ENCODE data around the gene DNAJC1. TPM values are rescaled to one million over a fixed set of nuclear protein-coding genes. Genes with fewer than 3 reads are reported as not detected.

The DNAJC1 gene
- total and polyA plus RNA-seq, 10 of the 15 experiments (the other 5 are each of a cell fraction or from before 2014, with no cell fraction given) = 2.5 to 39.3 (median 20.4) TPM

GRCh38 chr10:21732067-21732772 is 271.3 kb downstream of the DNAJC1 start:
- Histone ChIP-seq H3K27me3 (replicated peaks in 1 of 2; ENCODE audit: control insufficient read depth in 2 of 2, insufficient read depth in 2 of 2, low read length in 1 of 2) (no peaks in the 10 kb centered on the region), H3K4me3 (no peak overlapping the region), H3K36me3 (ENCODE audit: control insufficient read depth in 2 of 2, insufficient read depth in 2 of 2, low read length in 1 of 2) (peaks cover 7 to 8% of the 10 kb centered on the region in 2 experiments), H3K9me3 (replicated peaks; ENCODE audit: control insufficient read depth, insufficient read depth, low read length) (no peaks in the 10 kb centered on the region), H3K9ac (ENCODE audit: control insufficient read depth, insufficient read depth, low read length) (no peak overlapping the region), H3K4me1 (ENCODE audit: control insufficient read depth, insufficient read depth, low read length) (no peaks in the 10 kb centered on the region), H3K4me2 (ENCODE audit: control insufficient read depth, insufficient read depth) (no peak overlapping the region), H3K27ac (ENCODE audit: control insufficient read depth, insufficient read depth) (no peak overlapping the region), H2AFZ (ENCODE audit: control insufficient read depth, low read depth, low read length) (no peak overlapping the region), H4K20me1 (ENCODE audit: control insufficient read depth, insufficient read depth) (no peaks in the 10 kb centered on the region), H3K79me2 (ENCODE audit: control insufficient read depth, insufficient read depth, low read length) (no peaks in the 10 kb centered on the region)
- 91% methylated on average over 10 of the region's 10 CpGs for WGBS (ENCODE audit: insufficient coverage, insufficient replicate concordance, low lambda C conversion rate, missing lambda C conversion rate)
- RAD21 ChIA-PET (ENCODE audit: unreplicated experiment) = interaction anchor here (0.5 to 2.0 kb wide), 6 partner anchors 67 to 292 kb away, joined by 3 to 22 read pairs (median 6); no protein-coding TSS in a partner anchor
- CTCF ChIA-PET = interaction anchor here (0.6 to 6.9 kb wide), 22 partner anchors 8 to 657 kb away, joined by 3 to 66 read pairs (median 4); partner anchors contain the start of gene SKIDA1
- intact Hi-C loops (cut with micrococcal nuclease; ENCODE audit: unreplicated experiment) (loop anchor here (2.0 to 10.0 kb wide), 3 partner anchors 237 to 657 kb away; no protein-coding TSS in a partner anchor), in situ Hi-C loops (cut with MboI) (loop anchor here (25.0 kb wide), 1 partner anchor 870 kb away; no protein-coding TSS in a partner anchor)
- TF ChIP-seq EP300 (IDR thresholded peaks at IDR 0.05; ENCODE audit: borderline replicate concordance in 1 of 2, control insufficient read depth in 1 of 2, low read depth in 2 of 2, low read length in 2 of 2) (no peak), NFYB (IDR thresholded peaks at IDR 0.05; ENCODE audit: insufficient read depth, low read depth, low read length) (no peak), SMC3 (IDR thresholded peaks at IDR 0.05; ENCODE audit: borderline replicate concordance, low read length) (peak; percentile 73), CTCF (IDR thresholded peaks at IDR 0.05 in 2 of 3, conservative IDR thresholded peaks at IDR 0.05 in 1 of 3; ENCODE audit: control insufficient read depth in 2 of 3, extremely low read depth in 1 of 3, insufficient read depth in 1 of 3, low read depth in 3 of 3, low read length in 3 of 3) (peak; percentile 74 to 86 (median 79)), YY1 (IDR thresholded peaks at IDR 0.05; ENCODE audit: low read depth, low read length) (peak; percentile 69), SP1 (IDR thresholded peaks at IDR 0.05; ENCODE audit: low read depth, low read length) (no peak), PAX8 (IDR thresholded peaks at IDR 0.05) (no peak), CREM (IDR thresholded peaks at IDR 0.05; ENCODE audit: low read depth) (0 out of 2 replicates have a peak, but pooled peaks have one; percentile 12), RAD21 (IDR thresholded peaks at IDR 0.05; ENCODE audit: insufficient read depth, low read depth, low read length) (peak; percentile 92), ZNF207 (IDR thresholded peaks at IDR 0.05; ENCODE audit: borderline replicate concordance) (no peak), ZNF687 (IDR thresholded peaks at IDR 0.05) (no peak), ZNF24 (IDR thresholded peaks at IDR 0.05) (no peak)
- POLR2A ChIA-PET = interaction anchor here (1.0 kb wide), 1 partner anchor 237 kb away, joined by 3 read pairs; no protein-coding TSS in a partner anchor
- ATAC-seq (peak; percentile 82), DNase-seq (ENCODE audit: low read depth, low spot score) (no peak), FAIRE-seq (no peak)
- no TSS peak for BruUV-seq (replicated peaks)
- SMC1A ChIA-PET (ENCODE audit: uncharacterized antibody, unreplicated experiment) = interaction anchor here (0.7 to 4.1 kb wide), 10 partner anchors 12 to 454 kb away, joined by 3 to 19 read pairs (median 4); no protein-coding TSS in a partner anchor

Measured in GM12878 (cell line).